COLO668 (cell line): ENCODE data around the gene NRAS.

Source experiments
- DNase-seq: peaks from one replicate; lab custom pipeline; 2025; ENCODE audit not compliant: unreplicated experiment; lab: John Stamatoyannopoulos, UW

Gene NRAS

GRCh38 chr1:114728553-114728952 is 12.0 kb upstream of the NRAS start:
- DNase-seq = no peak

- DNase-seq = no peak
Observed at GRCh38 chr1:114725230-114725629, 8.7 kb upstream of the NRAS start.

- no peak for DNase-seq
Observed at GRCh38 chr1:114723915-114724314, 7.3 kb upstream of the NRAS start.

GRCh38 chr1:114723457-114723856 is 6.9 kb upstream of the NRAS start:
- no peak for DNase-seq

GRCh38 chr1:114720492-114720891 is 3.9 kb upstream of the NRAS start:
- DNase-seq = no peak

GRCh38 chr1:114719424-114719787 is 2.8 kb upstream of the NRAS start:
- DNase-seq = no peak

- DNase-seq = no peak
Observed at GRCh38 chr1:114718661-114719423, 2.3 kb upstream of the NRAS start.

- DNase-seq = no peak
Observed at GRCh38 chr1:114715952-114716303, 643 bp downstream of the NRAS start.

GRCh38 chr1:114712977-114713376 is 3.6 kb downstream of the NRAS start:
- DNase-seq = no peak

- DNase-seq = no peak
Observed at GRCh38 chr1:114710360-114710759, 6.2 kb downstream of the NRAS start.

- no peak for DNase-seq
Observed at GRCh38 chr1:114707604-114708003, 9.0 kb downstream of the NRAS start.

- DNase-seq = no peak
Observed at GRCh38 chr1:114703242-114703641, 13.3 kb downstream of the NRAS start.

GRCh38 chr1:114702737-114703136 is 13.8 kb downstream of the NRAS start:
- DNase-seq = no peak

- no peak for DNase-seq
Observed at GRCh38 chr1:114701931-114702330, 14.6 kb downstream of the NRAS start.

- no peak for DNase-seq
Observed at GRCh38 chr1:114700036-114700600, 16.5 kb downstream of the NRAS start.

GRCh38 chr1:114696810-114697209 is 19.8 kb downstream of the NRAS start:
- DNase-seq = no peak

- no peak for DNase-seq
Observed at GRCh38 chr1:114695430-114696058, 21.0 kb downstream of the NRAS start, which contains the start of gene AMPD1. AMPD1 (minus strand) TSS chr1:114695546; CDS start chr1:114695471, 75 bp downstream.

GRCh38 chr1:114694540-114695310 is 21.8 kb downstream of the NRAS start:
- DNase-seq = no peak

- DNase-seq = no peak
Observed at GRCh38 chr1:114692947-114693346, 23.6 kb downstream of the NRAS start.

GRCh38 chr1:114691061-114691460 is 25.5 kb downstream of the NRAS start:
- no peak for DNase-seq

- no peak for DNase-seq
Observed at GRCh38 chr1:114690148-114690547, 26.4 kb downstream of the NRAS start.

GRCh38 chr1:114688526-114688925 is 28.0 kb downstream of the NRAS start:
- DNase-seq = no peak
